Gastrocnemius medialis (tissue), 4 donors: ENCODE measurements around the gene CSF3.

Experiments
- POLR2A ChIP-seq, 2 donors: fragments of 450-650 bp; IDR thresholded peaks; one replicate each; pipeline ENCODE4 v1.6.1; 2017; ENCODE audit warnings: antibody characterized with exemption in 2 of 2, mild to moderate bottlenecking in 2 of 2, moderate library complexity in 2 of 2
- TF ChIP-seq, protein P1 (sequence below), 5 experiments: fragments of 450-650 bp in 3 of 5; fragments of 200-600 bp in 2 of 5; sonication (generic) in 2 of 5; IDR thresholded peaks in 4 of 5; conservative IDR thresholded peaks in 1 of 5; 1 replicate in 4 of 5; 2 replicates in 1 of 5; pipeline ENCODE4 v1.5.1; 2016 to 2019; ENCODE audit warnings: antibody characterized with exemption in 5 of 5, mild to moderate bottlenecking in 3 of 5, moderate library complexity in 3 of 5

DNA sequence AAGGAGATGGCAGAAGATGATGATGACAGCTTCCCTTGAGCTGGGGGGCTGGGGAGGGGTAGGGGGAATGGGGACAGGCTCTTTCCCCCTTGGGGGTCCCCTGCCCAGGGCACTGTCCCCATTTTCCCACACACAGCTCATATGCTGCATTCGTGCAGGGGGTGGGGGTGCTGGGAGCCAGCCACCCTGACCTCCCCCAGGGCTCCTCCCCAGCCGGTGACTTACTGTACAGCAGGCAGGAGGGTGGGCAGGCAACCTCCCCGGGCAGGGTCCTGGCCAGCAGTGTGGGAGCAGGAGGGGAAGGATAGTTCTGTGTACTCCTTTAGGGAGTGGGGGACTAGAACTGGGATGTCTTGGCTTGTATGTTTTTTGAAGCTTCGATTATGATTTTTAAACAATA lies 17.7 kb upstream of the CSF3 start:
- TF ChIP-seq, protein P1, sequence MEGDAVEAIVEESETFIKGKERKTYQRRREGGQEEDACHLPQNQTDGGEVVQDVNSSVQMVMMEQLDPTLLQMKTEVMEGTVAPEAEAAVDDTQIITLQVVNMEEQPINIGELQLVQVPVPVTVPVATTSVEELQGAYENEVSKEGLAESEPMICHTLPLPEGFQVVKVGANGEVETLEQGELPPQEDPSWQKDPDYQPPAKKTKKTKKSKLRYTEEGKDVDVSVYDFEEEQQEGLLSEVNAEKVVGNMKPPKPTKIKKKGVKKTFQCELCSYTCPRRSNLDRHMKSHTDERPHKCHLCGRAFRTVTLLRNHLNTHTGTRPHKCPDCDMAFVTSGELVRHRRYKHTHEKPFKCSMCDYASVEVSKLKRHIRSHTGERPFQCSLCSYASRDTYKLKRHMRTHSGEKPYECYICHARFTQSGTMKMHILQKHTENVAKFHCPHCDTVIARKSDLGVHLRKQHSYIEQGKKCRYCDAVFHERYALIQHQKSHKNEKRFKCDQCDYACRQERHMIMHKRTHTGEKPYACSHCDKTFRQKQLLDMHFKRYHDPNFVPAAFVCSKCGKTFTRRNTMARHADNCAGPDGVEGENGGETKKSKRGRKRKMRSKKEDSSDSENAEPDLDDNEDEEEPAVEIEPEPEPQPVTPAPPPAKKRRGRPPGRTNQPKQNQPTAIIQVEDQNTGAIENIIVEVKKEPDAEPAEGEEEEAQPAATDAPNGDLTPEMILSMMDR (IDR thresholded peaks at IDR 0.05 in 4 of 5, conservative IDR thresholded peaks at IDR 0.05 in 1 of 5): no peak
- no peak for TF ChIP-seq POLR2A (IDR thresholded peaks at IDR 0.05)
